Measurements from ENCODE around the gene WNT8B. TPM values are rescaled to one million over a fixed set of nuclear protein-coding genes. Genes with fewer than 3 reads are reported as not detected.
A peak's percentile ranks its signal among the peaks of the same experiment; 100 is the strongest.

Gene WNT8B
- total RNA-seq, 2 donors from 2014 or later = not detected

DNA sequence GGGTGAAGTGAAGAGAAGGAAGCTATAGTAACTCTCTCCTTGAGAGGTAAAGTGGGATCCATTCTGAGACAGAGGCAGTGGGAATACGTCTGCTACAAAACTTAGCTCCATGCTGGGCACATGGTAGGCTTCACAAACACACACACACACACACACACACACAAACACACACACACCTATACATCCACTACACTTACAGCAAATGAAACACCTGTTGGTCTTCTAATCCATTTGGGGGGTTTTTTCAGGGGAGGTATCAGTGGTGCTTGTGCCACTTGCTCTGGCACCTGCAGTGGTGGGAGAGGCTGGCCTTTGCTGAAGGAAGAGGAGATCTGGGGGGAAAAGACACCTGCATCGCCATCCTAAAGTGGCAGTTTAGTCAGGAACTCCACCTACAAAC, 42.4 kb downstream of the WNT8B start:
- no peak for ATAC-seq
- TF ChIP-seq POLR2A (IDR thresholded peaks at IDR 0.05) = no peak
- TF ChIP-seq, protein P1, sequence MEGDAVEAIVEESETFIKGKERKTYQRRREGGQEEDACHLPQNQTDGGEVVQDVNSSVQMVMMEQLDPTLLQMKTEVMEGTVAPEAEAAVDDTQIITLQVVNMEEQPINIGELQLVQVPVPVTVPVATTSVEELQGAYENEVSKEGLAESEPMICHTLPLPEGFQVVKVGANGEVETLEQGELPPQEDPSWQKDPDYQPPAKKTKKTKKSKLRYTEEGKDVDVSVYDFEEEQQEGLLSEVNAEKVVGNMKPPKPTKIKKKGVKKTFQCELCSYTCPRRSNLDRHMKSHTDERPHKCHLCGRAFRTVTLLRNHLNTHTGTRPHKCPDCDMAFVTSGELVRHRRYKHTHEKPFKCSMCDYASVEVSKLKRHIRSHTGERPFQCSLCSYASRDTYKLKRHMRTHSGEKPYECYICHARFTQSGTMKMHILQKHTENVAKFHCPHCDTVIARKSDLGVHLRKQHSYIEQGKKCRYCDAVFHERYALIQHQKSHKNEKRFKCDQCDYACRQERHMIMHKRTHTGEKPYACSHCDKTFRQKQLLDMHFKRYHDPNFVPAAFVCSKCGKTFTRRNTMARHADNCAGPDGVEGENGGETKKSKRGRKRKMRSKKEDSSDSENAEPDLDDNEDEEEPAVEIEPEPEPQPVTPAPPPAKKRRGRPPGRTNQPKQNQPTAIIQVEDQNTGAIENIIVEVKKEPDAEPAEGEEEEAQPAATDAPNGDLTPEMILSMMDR (IDR thresholded peaks at IDR 0.05) = no peak
- DNase-seq = no peak
- intact Hi-C loops (cut with DNase I) = no loop called here
- H3K27me3 ChIP-seq = no peaks in the 10 kb centered on the region
- no peaks in the 10 kb centered on the region for H3K36me3 ChIP-seq (replicated peaks in 1 of 2; ENCODE audit: insufficient read depth in 1 of 2, low read depth in 2 of 2)
- peaks cover 1% of the 10 kb centered on the region for H3K4me1 ChIP-seq
- no peak overlapping the region for H3K4me3 ChIP-seq
- no peaks in the 10 kb centered on the region for H3K9me3 ChIP-seq
- no peak overlapping the region for H3K27ac ChIP-seq
- 83 to 84% methylated on average over 2 of the region's 2 CpGs for WGBS, 2 donors

DNA sequence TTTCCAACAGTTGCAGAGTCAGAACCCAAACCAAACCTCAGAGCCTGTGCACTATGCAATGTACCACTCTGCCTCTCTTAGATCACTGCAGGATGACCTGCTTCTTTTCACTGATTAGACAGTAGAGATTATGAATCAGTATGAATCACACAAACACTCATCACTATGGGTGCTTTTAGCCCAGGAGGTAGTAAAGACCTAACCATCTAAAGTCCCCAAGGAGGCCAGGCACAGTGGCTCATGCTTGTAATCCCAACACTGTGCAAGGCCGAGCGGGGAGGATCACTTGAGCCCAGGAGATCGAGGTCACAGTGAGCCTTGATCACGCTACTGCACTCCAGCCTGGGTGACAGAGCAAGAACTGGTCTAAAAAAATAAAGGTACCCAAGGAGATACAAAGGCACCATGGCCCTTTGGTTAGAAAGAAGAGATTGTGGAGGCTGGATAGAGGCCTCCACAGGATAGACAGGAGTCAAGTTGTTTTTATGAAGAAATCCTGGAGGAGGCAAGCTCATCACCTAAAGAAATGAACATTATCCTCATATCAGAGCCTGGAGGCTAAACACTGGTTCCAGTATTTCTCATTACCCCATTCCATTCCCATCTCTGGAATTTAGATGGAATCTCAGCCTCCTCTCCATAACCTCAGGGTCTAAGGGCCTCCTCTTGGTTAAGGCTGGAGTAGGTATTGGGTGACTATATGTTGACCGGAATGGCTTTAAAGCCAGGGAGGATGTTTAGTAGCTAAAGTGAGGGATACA, 44.0 kb downstream of the WNT8B start:
- Histone ChIP-seq H3K4me3 (no peak overlapping the region), H3K27me3 (no peaks in the 10 kb centered on the region), H3K4me1 (peaks cover 6% of the 10 kb centered on the region), H3K9me3 (no peaks in the 10 kb centered on the region), H3K27ac (no peak overlapping the region), H3K36me3 (replicated peaks in 1 of 2; ENCODE audit: insufficient read depth in 1 of 2, low read depth in 2 of 2) (no peaks in the 10 kb centered on the region)
- no peak for TF ChIP-seq POLR2A (IDR thresholded peaks at IDR 0.05)
- TF ChIP-seq, protein P1 (IDR thresholded peaks at IDR 0.05) = no peak
- intact Hi-C loops (cut with DNase I) = no loop called here
- ATAC-seq (no peak), DNase-seq (no peak)
- WGBS, 2 donors = 94 to 98% methylated on average over 5 of the region's 5 CpGs

DNA sequence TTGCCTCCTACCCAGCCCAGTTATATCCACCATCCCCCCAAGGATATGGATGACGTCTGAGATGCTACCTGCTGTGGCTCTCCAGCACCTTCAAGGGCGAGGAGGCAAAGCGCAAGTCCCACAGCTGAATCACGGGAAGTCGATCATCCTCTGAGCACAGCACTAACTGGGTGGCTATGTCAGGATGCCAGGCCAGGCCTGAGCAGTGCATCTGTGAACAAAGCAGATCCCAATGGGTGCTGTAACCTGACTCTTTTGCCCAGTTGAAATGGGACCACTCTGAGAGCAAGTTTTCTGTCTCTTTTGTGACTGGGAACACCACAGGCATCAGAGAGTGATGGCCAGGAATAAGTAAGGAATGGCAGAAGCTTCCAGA, 44.5 kb downstream of the WNT8B start:
- intact Hi-C loops (cut with DNase I) = no loop called here
- no peak for DNase-seq
- Histone ChIP-seq H3K36me3 (replicated peaks in 1 of 2; ENCODE audit: insufficient read depth in 1 of 2, low read depth in 2 of 2) (no peaks in the 10 kb centered on the region), H3K4me1 (peaks cover 6% of the 10 kb centered on the region), H3K4me3 (no peak overlapping the region), H3K27ac (no peak overlapping the region), H3K9me3 (no peaks in the 10 kb centered on the region), H3K27me3 (no peaks in the 10 kb centered on the region)
- WGBS, 2 donors = 87 to 96% methylated on average over 5 of the region's 5 CpGs
- ATAC-seq = no peak
- TF ChIP-seq POLR2A (IDR thresholded peaks at IDR 0.05) = no peak
- TF ChIP-seq, protein P1 (IDR thresholded peaks at IDR 0.05) = no peak

DNA sequence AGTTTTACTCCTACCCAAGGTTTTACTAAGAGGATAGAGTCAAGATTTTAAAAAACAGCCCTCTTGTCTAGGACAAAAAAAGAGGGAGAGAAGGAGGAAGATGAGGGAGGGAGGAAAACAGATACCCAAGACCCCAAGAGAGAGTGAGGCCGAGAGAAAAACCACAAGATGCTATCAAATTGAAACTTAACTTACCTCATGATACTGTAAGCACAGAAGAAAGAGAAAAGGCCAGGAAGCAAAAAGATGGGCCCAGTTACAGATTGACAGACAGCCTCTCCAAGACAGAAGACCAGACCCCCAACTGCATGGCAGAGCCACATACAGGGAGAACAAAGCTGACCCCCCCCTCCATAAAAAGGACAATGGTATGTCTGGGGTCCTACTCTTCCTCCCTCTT, 45.5 kb downstream of the WNT8B start:
- no peaks in the 10 kb centered on the region for H3K9me3 ChIP-seq
- no peak for ATAC-seq
- no peak overlapping the region for H3K27ac ChIP-seq
- DNase-seq = no peak
- no peak for TF ChIP-seq POLR2A (IDR thresholded peaks at IDR 0.05)
- TF ChIP-seq, protein P1 (IDR thresholded peaks at IDR 0.05) = no peak
- H3K4me3 ChIP-seq = no peak overlapping the region
- no peaks in the 10 kb centered on the region for H3K27me3 ChIP-seq
- 35 to 47% methylated on average over 1 of the region's 1 CpG for WGBS, 2 donors
- intact Hi-C loops (cut with DNase I) = no loop called here
- H3K36me3 ChIP-seq (replicated peaks in 1 of 2; ENCODE audit: insufficient read depth in 1 of 2, low read depth in 2 of 2) = no peaks in the 10 kb centered on the region
- peaks cover 6% of the 10 kb centered on the region for H3K4me1 ChIP-seq

DNA sequence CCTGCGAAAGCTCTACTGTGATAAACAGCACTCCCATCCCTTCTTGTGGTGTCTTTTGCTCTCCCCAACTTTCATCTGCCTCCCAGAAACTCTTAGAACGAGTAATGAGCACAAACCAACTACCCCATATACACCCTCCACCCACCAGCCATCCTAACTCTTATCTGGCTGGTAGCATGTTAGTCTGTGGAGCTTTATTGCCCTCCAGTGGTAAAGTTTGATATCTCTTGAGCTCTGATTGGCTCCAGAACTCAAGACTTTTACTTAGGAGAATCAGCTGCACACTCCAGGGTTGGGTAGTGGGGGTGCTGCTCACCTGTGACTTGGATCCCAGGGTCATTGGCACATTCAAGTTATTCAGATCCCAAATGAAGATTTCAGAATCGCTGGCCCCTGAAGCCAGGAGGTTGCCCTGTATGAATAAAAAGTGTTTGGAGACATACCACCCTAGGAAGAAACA, 45.9 kb downstream of the WNT8B start:
- H3K36me3 ChIP-seq (replicated peaks in 1 of 2; ENCODE audit: insufficient read depth in 1 of 2, low read depth in 2 of 2) = no peaks in the 10 kb centered on the region
- H3K4me1 ChIP-seq = peaks cover 6% of the 10 kb centered on the region
- no peaks in the 10 kb centered on the region for H3K27me3 ChIP-seq
- peak in 1 of 4 donors; percentile 26 for DNase-seq
- ATAC-seq = peak; percentile 40
- intact Hi-C loops (cut with DNase I) = no loop called here
- no peaks in the 10 kb centered on the region for H3K9me3 ChIP-seq
- TF ChIP-seq POLR2A (IDR thresholded peaks at IDR 0.05) = no peak
- TF ChIP-seq, protein P1 (IDR thresholded peaks at IDR 0.05) = peak in 6 of 7 experiments; percentile 16 to 58 (median 44)
- 48 to 54% methylated on average over 3 of the region's 3 CpGs for WGBS, 2 donors
- H3K4me3 ChIP-seq = no peak overlapping the region
- no peak overlapping the region for H3K27ac ChIP-seq

All from body of pancreas (tissue), 4 donors.